PFSK-1 (cell line): ENCODE results near the gene KCNJ14.

Experiments
- FOXP2 ChIP-seq: optimal IDR thresholded peaks from 2 replicates; pipeline ENCODE3; 2011; ENCODE audit warnings: borderline replicate concordance, control low read depth, inconsistent platforms; ENCODE audit not compliant: insufficient read depth; ENCODE audit errors: extremely low read length, extremely low read depth
- POLR2AphosphoS5 ChIP-seq: IDR thresholded peaks from 2 replicates; pipeline ENCODE4 v1.6.1; 2012; ENCODE audit warnings: low read depth, mild to moderate bottlenecking, control low read depth, low read length, moderate library complexity
- REST ChIP-seq, 2 experiments: IDR thresholded peaks; 2 replicates each; pipeline versions ENCODE4 v1.6.1 to v1.8.0; 2011 to 2012; ENCODE audit warnings: low read depth in 2 of 2, low read length in 2 of 2, control low read depth in 1 of 2, inconsistent platforms in 1 of 2, mild to moderate bottlenecking in 1 of 2, moderate library complexity in 1 of 2; ENCODE audit not compliant: insufficient read depth in 1 of 2
- SIN3A ChIP-seq: IDR thresholded peaks from 2 replicates; pipeline ENCODE4 v1.6.1; 2012; ENCODE audit warnings: mild to moderate bottlenecking, low read length, moderate library complexity, borderline replicate concordance; ENCODE audit not compliant: insufficient read depth
- TAF1 ChIP-seq: IDR thresholded peaks from 2 replicates; pipeline ENCODE4 v1.6.1; 2012; ENCODE audit warnings: low read length, control low read depth, borderline replicate concordance; ENCODE audit not compliant: insufficient read depth

- TF ChIP-seq TAF1, result no peak
- TF ChIP-seq POLR2AphosphoS5, result no peak
- TF ChIP-seq SIN3A, result no peak
- no peak for TF ChIP-seq REST (IDR thresholded peaks at IDR 0.05; ENCODE audit: insufficient read depth in 1 of 2, low read depth in 2 of 2, low read length in 2 of 2)
- no peak for TF ChIP-seq FOXP2
Observed at GRCh38 chr19:48493718-48494401, 38.5 kb downstream of the KCNJ14 start.
